HG03103 (cell line): ENCODE results near the gene MISP.
"Not testable (repeated sequence)": the region's sequence is repeated elsewhere in the genome, so short reads cannot be mapped to it uniquely, and the experiment has no call there.

Experiments used
- ATAC-seq: cut with Tn5 transposase; IDR thresholded peaks from one replicate; pipeline ENCODE4 v1.9.1; 2021; ENCODE audit warnings: low read depth; ENCODE audit not compliant: unreplicated experiment

The MISP gene

GRCh38 chr19:750640-751423 is at the start of gene MISP:
TSS of gene MISP (plus strand) at chr19:751112. CDS start at chr19:756947, 5,835 bp downstream.
- no peak for ATAC-seq

- ATAC-seq = not testable (repeated sequence)
These were observed 48.1 kb upstream of the MISP start for GRCh38 chr19:702847-703246.

- ATAC-seq = no peak
These were observed 47.6 kb upstream of the MISP start for GRCh38 chr19:703329-703650.

GRCh38 chr19:703651-704446 is 47.1 kb upstream of the MISP start:
- ATAC-seq = no peak

GRCh38 chr19:704447-704741 is 46.5 kb upstream of the MISP start:
- no peak for ATAC-seq

- ATAC-seq = no peak
These were observed 42.5 kb upstream of the MISP start, which contains the start of gene PALM for GRCh38 chr19:708154-709143. TSS of gene PALM (plus strand) at chr19:708935. CDS start at chr19:709147, 212 bp downstream.

GRCh38 chr19:709196-709964 is 41.5 kb upstream of the MISP start:
- ATAC-seq = no peak

GRCh38 chr19:709965-710571 is 40.8 kb upstream of the MISP start:
- ATAC-seq = no peak

GRCh38 chr19:710767-711166 is 40.1 kb upstream of the MISP start:
- no peak for ATAC-seq

- ATAC-seq = no peak
These were observed 39.7 kb upstream of the MISP start for GRCh38 chr19:711254-711653.

- ATAC-seq = no peak
These were observed 35.6 kb upstream of the MISP start for GRCh38 chr19:715347-715746.

GRCh38 chr19:718251-718951 is 32.5 kb upstream of the MISP start:
- ATAC-seq = no peak

GRCh38 chr19:718991-719512 is 31.9 kb upstream of the MISP start:
- no peak for ATAC-seq

GRCh38 chr19:719636-720344 is 31.1 kb upstream of the MISP start:
- ATAC-seq = no peak

GRCh38 chr19:720345-721160 is 30.4 kb upstream of the MISP start:
- ATAC-seq = no peak

- ATAC-seq = no peak
These were observed 28.3 kb upstream of the MISP start for GRCh38 chr19:722553-723101.

GRCh38 chr19:723247-723646 is 27.7 kb upstream of the MISP start:
- ATAC-seq = no peak
